GM19239 (cell line): ENCODE data around the gene MET.

Source experiments
- DNase-seq: peaks from one replicate; pipeline ENCODE4 v3.0.0; 2011; ENCODE audit warnings: low spot score; ENCODE audit not compliant: insufficient read length
- FAIRE-seq: peaks from 2 replicates; lab custom pipeline; 2011; peaks lifted over from hg19 to GRCh38; lab: Jason Lieb, UNC

MET gene

DNA sequence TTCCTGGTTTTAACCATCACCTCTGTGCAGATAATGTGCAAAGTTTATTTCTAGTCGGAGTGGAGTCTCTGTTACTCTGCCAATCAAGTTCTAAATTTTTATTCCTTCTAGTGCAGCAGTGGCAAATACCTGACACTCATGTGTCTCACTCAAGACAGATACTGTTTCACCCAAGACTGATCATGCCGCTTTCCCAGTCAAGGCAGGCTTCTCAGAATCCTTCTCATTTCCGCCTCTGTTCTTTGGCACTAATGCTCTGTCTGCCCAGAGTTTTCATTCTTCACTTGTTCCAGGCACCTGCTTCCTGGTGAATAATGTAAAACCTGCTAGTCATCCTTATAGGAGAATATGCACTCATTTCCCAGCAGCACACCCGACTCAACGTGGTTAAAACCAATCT lies 24.7 kb downstream of the MET start:
- DNase-seq (no peak), FAIRE-seq (no peak)

DNA sequence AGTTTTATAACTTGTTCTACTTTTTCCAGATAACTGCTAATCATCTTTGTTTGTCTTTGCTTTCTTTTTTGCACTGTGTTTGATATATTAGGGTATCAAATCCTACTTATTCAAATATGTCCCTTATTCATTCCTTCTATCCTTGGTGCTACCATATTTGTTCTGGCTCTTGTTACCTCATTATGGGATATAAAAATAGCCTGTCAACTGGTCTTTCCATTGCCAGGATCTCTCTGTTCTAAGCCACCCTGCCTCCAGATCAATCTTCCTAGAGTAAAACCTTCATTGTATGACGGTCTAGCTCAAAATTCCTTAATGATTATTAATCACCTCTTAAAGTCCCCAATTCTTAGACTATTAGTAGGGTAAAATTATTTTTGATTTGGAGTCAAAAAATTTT lies 25.2 kb downstream of the MET start:
- no peak for FAIRE-seq
- DNase-seq, result no peak

DNA sequence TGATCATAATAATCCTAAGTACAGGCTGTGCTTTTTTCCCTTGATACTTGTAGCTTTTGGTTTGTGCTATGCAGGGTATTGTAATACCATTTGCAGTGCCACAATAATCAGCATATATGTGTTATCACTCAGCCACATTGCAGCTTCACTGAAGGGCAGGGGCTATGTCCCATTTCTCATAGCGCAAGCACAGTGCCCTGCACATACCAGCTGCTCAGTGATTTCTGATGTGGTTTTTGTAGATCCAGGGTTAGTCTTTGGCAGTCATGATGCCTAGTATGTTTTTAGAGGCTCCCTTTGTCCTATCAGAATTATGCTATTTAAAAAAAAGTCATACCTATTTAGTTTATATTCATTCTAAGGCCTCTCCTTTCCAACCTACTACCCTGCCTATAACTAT lies 25.8 kb downstream of the MET start:
- no peak for DNase-seq
- no peak for FAIRE-seq

DNA sequence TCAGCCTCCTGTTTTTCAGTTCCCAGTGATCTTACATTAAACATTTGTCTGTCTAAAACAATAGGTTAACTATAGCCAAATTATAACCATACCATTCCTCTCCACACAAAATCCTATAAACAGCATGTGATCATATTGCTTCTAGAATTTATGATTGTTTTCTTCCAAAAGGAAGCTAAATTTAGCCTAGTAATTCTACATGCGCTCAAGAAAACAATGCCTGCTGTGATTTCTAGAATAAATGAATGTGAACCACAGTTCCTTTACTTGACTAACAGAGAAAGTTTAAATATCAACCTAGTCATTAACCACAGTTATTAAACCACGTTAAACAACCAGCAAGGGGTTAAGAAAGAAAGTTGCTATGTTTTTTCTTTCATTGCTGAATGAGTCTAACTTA lies 26.4 kb downstream of the MET start:
- no peak for DNase-seq
- FAIRE-seq, result no peak

DNA sequence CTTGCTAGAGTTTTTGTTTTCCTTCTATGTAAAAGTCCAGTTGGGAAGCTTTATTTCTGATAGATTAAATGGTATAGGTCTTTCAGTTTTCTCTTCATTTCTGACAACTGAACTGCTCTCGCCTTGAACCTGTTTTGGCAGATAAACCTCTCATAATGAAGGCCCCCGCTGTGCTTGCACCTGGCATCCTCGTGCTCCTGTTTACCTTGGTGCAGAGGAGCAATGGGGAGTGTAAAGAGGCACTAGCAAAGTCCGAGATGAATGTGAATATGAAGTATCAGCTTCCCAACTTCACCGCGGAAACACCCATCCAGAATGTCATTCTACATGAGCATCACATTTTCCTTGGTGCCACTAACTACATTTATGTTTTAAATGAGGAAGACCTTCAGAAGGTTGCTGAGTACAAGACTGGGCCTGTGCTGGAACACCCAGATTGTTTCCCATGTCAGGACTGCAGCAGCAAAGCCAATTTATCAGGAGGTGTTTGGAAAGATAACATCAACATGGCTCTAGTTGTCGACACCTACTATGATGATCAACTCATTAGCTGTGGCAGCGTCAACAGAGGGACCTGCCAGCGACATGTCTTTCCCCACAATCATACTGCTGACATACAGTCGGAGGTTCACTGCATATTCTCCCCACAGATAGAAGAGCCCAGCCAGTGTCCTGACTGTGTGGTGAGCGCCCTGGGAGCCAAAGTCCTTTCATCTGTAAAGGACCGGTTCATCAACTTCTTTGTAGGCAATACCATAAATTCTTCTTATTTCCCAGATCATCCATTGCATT lies 27.1 kb downstream of the MET start:
- DNase-seq (no peak), FAIRE-seq (no peak)

DNA sequence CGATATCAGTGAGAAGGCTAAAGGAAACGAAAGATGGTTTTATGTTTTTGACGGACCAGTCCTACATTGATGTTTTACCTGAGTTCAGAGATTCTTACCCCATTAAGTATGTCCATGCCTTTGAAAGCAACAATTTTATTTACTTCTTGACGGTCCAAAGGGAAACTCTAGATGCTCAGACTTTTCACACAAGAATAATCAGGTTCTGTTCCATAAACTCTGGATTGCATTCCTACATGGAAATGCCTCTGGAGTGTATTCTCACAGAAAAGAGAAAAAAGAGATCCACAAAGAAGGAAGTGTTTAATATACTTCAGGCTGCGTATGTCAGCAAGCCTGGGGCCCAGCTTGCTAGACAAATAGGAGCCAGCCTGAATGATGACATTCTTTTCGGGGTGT lies 27.7 kb downstream of the MET start:
- DNase-seq, result no peak

DNA sequence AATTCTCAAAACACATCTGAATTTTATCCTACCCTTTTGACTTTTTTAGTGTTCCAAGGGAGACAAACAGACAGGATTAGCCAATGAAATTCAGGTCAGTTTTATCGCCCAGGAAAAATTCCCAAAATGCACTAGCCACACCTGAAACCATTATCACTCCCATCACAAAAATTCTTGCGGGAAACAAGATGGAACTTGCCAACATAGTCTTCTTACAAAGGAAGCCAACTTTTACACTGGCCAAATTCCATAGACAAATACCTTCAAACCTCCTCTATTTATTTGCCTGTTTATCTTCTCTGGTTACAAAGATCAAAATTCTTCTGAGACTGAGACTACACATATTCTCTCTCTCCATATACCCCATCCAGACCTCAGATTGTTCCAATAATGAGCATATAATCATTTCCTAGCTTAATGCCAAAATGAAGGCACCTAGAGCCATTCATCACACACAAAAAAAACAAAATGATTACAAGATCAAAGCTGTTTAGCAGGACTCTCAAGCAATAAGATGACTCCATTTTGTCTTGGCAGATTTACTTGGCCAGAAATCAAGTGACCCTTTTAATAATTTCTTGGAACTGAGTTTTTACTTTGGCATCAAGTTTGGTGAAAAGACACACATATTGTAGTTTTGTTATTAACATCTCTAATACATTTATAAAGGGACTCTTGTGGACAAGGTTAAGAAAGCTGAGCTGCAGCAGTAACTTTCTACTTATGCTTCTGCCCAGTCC lies 30.2 kb downstream of the MET start:
- FAIRE-seq (no peak), DNase-seq (no peak)

More for the DNA sequence above, 27.7 kb downstream of the MET start:
- no peak for FAIRE-seq

DNA sequence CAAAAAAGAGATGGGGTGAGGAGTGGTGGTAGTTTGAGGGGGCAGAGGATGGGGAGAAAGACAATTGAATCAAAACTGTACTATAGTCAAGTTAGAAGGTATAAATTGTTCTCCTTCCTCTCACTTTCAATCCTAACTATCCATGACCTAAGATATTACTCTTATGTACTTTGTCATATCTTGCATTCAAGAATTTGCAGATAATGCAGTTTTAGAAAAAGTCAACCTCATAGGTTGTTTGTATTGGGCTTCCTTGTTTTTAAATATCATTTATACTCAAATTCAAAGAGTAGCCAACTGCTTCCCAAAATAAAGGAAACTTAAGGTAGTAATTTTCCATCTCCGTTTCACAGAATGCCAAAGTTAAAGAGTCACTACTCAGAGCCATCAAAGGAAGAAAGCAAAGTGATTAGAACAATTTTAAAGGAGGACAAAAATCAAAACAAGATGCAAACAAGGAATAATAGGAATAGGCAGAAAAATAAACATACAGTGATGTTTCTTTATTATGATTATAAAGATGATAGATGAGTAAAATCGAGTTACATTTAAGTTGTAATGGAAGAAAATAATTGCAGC lies 32.7 kb downstream of the MET start:
- no peak for FAIRE-seq
- DNase-seq, result no peak

DNA sequence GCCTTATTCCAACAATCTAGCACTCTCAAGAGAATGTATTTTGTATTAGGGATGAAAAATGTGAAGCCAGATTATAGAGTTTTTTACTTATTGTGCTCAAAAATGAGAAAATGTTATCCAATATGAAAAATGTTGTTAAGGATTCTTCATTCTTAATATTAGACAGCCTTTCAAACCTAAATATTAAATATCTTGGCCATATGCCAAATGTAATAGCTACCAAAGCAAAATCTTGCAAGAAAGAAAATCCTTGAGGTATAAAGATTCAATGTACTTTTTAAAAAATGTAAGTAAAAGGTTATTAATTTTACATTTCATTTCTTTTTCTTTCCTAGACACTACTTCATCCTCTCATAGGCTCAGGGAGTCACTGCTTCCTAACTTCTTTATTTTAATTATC lies 33.4 kb downstream of the MET start:
- FAIRE-seq (no peak), DNase-seq (no peak)

DNA sequence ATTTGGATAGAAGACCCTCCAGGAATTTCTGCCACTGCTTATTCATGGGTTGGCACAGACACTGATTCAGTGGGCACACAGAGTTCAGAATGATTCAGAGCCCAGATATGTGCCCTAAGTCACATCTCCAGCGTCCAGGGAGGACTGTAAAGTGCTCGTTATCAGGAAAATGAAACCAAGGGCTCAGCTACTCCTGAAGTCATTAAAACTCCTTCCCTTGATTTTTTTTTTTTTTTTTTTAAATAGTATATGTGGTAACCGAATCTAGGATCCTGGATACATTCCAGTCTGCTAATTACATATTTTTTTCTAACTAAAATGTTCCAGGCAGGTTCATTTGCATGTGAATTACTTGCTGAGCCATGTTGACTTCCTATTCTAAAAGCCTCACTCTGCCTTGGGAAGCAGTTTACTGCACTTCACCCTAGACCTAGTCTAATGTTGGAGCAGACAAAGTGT lies 34.7 kb downstream of the MET start:
- FAIRE-seq (no peak), DNase-seq (no peak)

DNA sequence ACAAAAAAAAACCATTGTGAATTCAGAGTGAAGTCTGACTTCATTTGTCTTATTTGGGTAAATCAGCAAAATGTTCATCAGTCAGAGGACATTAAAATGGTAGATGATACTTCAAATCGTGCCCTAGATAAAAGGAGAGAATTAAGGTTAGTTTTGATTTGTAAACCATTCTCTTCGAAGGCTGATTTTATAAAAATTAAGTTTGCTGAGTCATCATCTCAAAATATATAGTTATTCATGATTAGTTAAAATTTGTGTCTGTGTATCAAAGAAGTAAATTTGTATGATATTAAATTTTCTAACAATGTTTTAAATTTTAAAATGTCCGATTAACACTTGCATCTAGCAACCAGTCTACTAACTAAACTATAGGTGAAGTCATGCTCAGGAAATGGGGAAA lies 35.3 kb downstream of the MET start:
- FAIRE-seq (no peak), DNase-seq (no peak)

DNA sequence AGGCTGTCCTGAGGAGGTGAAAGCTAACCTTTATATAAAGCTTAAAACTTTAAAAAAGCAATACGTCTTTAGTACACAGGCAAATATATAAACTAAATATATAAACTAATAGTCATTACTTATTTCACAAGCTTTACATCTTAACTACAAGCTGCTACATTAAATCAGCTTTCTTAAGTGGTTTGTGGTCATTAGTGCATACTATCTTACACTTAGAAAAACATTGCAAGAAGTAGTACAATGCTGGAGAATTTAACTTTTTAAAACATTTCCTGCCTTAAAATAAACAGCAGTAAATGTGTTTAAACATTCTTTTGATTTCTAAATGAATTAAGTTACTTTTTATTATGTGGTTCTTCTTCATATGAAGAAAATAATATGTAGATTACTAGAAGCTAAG lies 36.3 kb downstream of the MET start:
- FAIRE-seq, result no peak

DNA sequence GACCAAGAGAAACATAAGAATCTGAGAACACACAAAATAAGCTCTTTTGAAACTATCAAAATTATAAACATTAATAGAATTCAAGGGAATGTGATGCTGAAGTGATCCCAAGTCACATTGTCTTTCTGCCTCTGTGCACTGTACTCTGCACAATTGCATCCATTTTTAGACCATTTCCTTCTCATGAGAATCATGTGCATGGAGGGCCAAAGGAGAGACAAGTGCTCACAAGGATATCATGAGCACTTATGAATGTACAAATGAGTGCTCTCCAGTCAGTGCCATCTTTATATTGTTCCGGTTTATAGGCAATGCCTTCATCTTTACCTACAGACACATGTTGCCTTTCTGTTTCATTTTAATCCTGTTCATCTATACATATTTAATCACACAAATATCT lies 36.9 kb downstream of the MET start:
- DNase-seq (no peak), FAIRE-seq (no peak)

More for the DNA sequence above, 36.3 kb downstream of the MET start:
- no peak for DNase-seq

DNA sequence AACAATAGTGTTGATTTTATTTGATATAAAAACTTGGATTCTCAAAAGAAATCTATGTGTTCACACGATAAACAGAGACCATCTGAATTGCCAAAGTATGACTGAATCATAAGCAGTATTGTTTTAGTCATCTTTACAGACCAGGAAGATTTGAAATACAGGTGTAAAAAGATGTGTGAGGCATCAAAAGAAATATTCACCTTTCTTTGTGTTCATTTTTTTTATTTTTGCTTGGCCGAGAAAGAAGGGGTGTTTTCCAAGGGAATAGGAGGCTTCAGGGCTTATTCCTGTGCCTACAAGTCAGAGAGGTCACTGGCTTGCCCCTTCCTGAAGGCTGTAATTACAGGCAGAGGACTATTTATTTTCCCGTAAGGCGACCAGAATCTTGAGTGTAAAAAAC lies 37.3 kb downstream of the MET start:
- no peak for DNase-seq
- FAIRE-seq, result no peak

DNA sequence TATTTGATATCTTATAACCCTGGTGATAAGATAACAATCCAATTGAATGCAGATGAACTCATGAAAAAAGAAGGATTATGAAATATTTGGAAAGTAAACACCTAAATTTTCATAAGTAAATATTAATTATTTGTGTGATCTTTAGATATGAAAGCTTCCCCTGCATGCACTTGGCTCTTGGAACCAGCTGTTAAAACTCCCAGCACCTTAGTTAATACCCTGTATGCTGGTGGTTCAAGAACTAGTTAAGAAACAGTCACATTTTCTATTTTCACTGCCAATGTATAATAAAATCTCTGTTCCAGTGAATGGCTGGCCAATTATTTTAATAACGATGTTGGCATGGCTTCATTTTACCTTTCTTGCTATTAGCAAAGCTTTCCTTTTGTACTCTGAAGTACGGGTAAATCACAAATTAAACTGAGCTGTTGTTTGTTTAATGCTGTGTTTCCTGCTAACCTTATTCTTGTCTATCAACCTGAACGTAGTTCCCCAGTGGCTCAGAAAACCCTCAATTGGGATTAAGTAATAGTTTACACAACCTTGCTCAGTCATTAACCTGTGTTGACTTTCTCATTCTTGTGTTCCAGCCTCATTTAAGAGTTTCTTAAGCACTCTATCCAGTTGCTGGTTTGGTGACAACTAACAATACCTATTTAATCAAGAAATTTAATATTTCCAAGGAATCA lies 38.9 kb downstream of the MET start:
- DNase-seq (no peak), FAIRE-seq (no peak)

DNA sequence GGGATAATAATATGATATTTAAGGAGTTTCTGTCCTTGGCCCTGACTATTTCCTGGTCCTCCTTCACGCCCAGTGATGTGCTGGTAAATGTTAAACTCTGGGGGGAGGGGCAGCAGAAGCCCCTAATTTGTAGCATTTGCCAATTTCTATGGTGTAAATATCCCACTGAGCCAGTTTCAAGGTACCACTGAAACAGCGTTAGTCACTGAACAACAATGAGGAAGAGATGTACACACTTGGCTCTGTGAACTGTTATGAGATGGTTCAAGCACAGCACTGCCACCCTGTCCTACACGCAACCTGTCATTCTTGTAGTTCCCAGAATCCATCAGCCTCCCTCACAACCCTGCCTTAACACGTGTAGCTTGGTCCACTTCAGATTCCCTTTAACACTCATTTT lies 39.8 kb downstream of the MET start:
- FAIRE-seq (no peak), DNase-seq (no peak)

DNA sequence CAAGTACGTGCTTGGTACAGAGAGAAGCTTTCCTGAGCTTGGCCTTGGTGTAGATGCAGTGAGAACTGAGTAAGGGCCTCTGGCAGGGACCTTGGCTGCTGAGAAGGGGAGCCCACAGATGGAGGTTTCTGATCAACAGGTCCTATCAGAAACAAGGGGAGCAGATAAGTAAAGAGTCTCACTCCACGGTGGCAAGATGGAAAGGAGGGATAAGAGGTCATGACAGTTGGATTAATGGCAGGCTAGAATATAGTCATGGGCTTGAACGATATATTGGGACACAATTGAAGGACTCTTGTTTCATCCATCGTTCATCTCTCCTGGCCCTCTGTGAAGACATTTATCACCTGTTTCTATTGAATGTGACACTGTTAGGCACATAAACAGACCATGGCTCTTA lies 41.5 kb downstream of the MET start:
- DNase-seq (no peak), FAIRE-seq (no peak)

DNA sequence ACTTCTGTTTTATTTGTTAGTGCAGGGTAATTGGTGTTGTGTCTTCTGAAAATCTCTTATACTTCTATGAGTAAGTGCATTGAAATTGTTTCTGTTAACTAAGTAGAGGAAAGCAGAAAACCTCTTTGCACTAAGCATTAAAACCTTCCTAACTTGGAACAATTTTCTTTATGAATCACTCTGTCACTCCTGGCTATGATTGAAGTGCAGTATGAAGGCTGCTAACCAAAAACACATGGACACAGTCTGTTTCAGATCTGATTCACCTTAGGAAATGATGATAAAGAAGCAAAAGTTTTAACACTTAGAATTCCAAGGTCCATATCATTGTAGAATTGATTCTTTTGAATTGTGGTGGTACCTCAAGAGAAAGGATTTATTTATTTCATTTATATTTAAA lies 41.9 kb downstream of the MET start:
- DNase-seq, result no peak

DNA sequence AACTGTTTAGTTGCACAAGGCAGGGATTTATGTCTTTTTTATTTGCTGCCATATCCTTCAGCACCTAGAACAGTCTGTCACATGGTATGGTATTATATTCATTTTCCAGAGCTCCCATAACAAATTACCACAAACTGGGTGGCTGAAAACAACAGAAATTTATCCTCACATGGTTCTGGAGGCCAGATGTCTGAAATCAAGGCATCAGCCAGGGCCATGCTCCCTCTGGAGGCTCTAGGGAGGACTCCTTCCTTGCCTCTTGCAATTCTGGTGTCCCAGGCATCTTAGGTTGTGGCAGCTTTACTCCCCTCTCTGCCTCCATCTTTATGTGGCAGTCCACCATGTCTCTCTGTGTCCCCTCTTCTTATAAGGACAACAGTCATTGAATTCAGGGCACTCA lies 43.1 kb downstream of the MET start:
- DNase-seq (no peak), FAIRE-seq (no peak)

More for the DNA sequence above, 41.9 kb downstream of the MET start:
- FAIRE-seq, result no peak

DNA sequence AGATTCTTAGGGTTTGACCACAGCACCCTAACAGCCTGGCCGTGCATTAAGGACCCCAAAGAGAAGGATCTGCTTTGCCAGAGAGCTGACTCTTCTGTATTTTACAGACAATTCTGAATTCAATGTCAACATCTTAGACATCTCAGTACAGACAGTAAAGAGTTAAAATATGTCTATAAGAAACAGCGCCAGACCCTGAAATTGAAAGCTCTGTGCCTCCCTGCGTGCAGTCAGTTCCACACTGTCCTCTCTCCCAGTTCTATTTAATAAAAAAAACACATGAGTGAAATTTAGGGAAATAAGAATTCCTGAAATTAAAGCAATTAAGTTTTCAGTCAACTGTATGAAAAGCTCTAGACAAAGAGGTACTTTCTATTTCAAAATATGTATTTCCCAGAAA lies 45.1 kb downstream of the MET start:
- DNase-seq (no peak), FAIRE-seq (no peak)
